GM12891 (cell line): ENCODE data around the gene AANAT.

ENCODE experiments used
- DNase-seq: peaks from one replicate; pipeline ENCODE4 v3.0.0; 2011; ENCODE audit warnings: low spot score; ENCODE audit not compliant: insufficient read length
- FAIRE-seq: peaks from 2 replicates; lab custom pipeline; 2011; peaks lifted over from hg19 to GRCh38; lab: Jason Lieb, UNC
- PAX5 ChIP-seq: IDR thresholded peaks from 2 replicates; pipeline ENCODE4 v1.6.1; 2011; ENCODE audit warnings: low read length, moderate library complexity, mild to moderate bottlenecking; ENCODE audit not compliant: insufficient read depth, severe bottlenecking
- POLR2A ChIP-seq: IDR thresholded peaks from 2 replicates; pipeline ENCODE4 v1.6.1; 2011; ENCODE audit warnings: low read depth, low read length, control low read depth
- POLR2AphosphoS5 ChIP-seq: IDR thresholded peaks from 2 replicates; pipeline ENCODE4 v1.6.1; 2011; ENCODE audit warnings: low read depth, low read length, control low read depth
- POU2F2 ChIP-seq: IDR thresholded peaks from 2 replicates; pipeline ENCODE4 v1.6.1; 2011; ENCODE audit warnings: low read depth, mild to moderate bottlenecking, control low read depth, low read length, moderate library complexity
- SPI1 ChIP-seq: IDR thresholded peaks from 2 replicates; pipeline ENCODE4 v1.6.1; 2011; ENCODE audit warnings: low read depth, low read length, control low read depth
- TAF1 ChIP-seq: IDR thresholded peaks from 2 replicates; pipeline ENCODE4 v1.6.1; 2011; ENCODE audit warnings: low read depth, low read length, control low read depth

AANAT gene

GRCh38 chr17:76487451-76488192 is 20.2 kb downstream of the AANAT start:
- no peak for DNase-seq
- TF ChIP-seq PAX5 (no peak), POU2F2 (no peak), POLR2AphosphoS5 (no peak), SPI1 (no peak), POLR2A (no peak), TAF1 (no peak)
- FAIRE-seq = no peak

GRCh38 chr17:76490112-76490710 is 22.8 kb downstream of the AANAT start:
- TF ChIP-seq POU2F2 = no peak
- no peak for TF ChIP-seq POLR2AphosphoS5
- TF ChIP-seq TAF1 = no peak
- no peak for TF ChIP-seq PAX5
- TF ChIP-seq SPI1 = no peak
- no peak for TF ChIP-seq POLR2A
- DNase-seq = no peak
- FAIRE-seq = no peak

GRCh38 chr17:76491271-76492122 is 24.1 kb downstream of the AANAT start:
- TF ChIP-seq POU2F2 (no peak), SPI1 (no peak), POLR2A (no peak), PAX5 (no peak), TAF1 (no peak), POLR2AphosphoS5 (no peak)
- DNase-seq (no peak), FAIRE-seq (peak; percentile 58)

- TF ChIP-seq PAX5 = no peak
- no peak for TF ChIP-seq POLR2A
- TF ChIP-seq TAF1 = no peak
- 0 out of 2 replicates have a peak, but pooled peaks have one; percentile 8 for TF ChIP-seq SPI1
- TF ChIP-seq POLR2AphosphoS5 = no peak
- TF ChIP-seq POU2F2 = no peak
- FAIRE-seq (peak; percentile 95), DNase-seq (peak; percentile 51)
Measured at GRCh38 chr17:76492123-76492988, 25.0 kb downstream of the AANAT start.

- DNase-seq (peak; percentile 45), FAIRE-seq (no peak)
- TF ChIP-seq POU2F2 (no peak), SPI1 (0 out of 2 replicates have a peak, but pooled peaks have one; percentile 1)
Measured at GRCh38 chr17:76492989-76493501, 25.6 kb downstream of the AANAT start.

GRCh38 chr17:76493505-76494167 is 26.2 kb downstream of the AANAT start:
- FAIRE-seq = no peak
- DNase-seq = no peak
- no peak for TF ChIP-seq SPI1
- no peak for TF ChIP-seq POLR2A
- TF ChIP-seq TAF1 = no peak
- no peak for TF ChIP-seq POU2F2
- TF ChIP-seq PAX5 = no peak
- TF ChIP-seq POLR2AphosphoS5 = no peak

GRCh38 chr17:76495663-76496400 is 28.4 kb downstream of the AANAT start:
- TF ChIP-seq POU2F2 (no peak), PAX5 (no peak), POLR2A (no peak), POLR2AphosphoS5 (no peak)

GRCh38 chr17:76496464-76496863 is 29.1 kb downstream of the AANAT start:
- no peak for TF ChIP-seq POLR2A
- no peak for TF ChIP-seq TAF1
- TF ChIP-seq POU2F2 = peak; percentile 33; the same call in 1 of the 2 replicates
- TF ChIP-seq POLR2AphosphoS5 = no peak
- TF ChIP-seq PAX5 = peak; percentile 32
- no peak for TF ChIP-seq SPI1
- no peak for DNase-seq
- no peak for FAIRE-seq

More at GRCh38 chr17:76495663-76496400, 28.4 kb downstream of the AANAT start:
- DNase-seq = no peak
- FAIRE-seq = no peak
